Mesodermal cell (in vitro differentiated cells): ENCODE data around the gene GPR183.

Experiments used
- H3K27ac ChIP-seq: 2 replicates; pipeline ENCODE4 v1.7.0; 2013; ENCODE audit warnings: mild to moderate bottlenecking, low read depth, low read length, moderate library complexity; ENCODE audit not compliant: severe bottlenecking
- H3K36me3 ChIP-seq: 2 replicates; pipeline ENCODE4 v1.7.1; 2013; ENCODE audit warnings: mild to moderate bottlenecking, low read length, moderate library complexity; ENCODE audit not compliant: control insufficient read depth, insufficient read depth
- H3K4me1 ChIP-seq: one replicate; pipeline ENCODE4 v1.7.1; 2013; ENCODE audit warnings: mild to moderate bottlenecking, low read length; ENCODE audit not compliant: insufficient read depth, control insufficient read depth, poor library complexity, severe bottlenecking
- H3K4me3 ChIP-seq: 2 replicates; pipeline ENCODE4 v1.7.0; 2013; ENCODE audit warnings: low read length, control low read depth, mild to moderate bottlenecking; ENCODE audit not compliant: insufficient read depth, poor library complexity, severe bottlenecking; ENCODE audit errors: extremely low read depth
- H3K9me3 ChIP-seq: 2 replicates; pipeline ENCODE4 v1.7.1; 2013; ENCODE audit warnings: mild to moderate bottlenecking, low read length, moderate library complexity; ENCODE audit not compliant: control insufficient read depth
- WGBS, 2 experiments: methylation state at CpG; one replicate each; pipeline ENCODE4 v1.1.5; 2013; ENCODE audit warnings: missing lambda C conversion rate in 2 of 2; ENCODE audit not compliant: insufficient coverage in 2 of 2; 5-methylcytosine and 5-hydroxymethylcytosine counted together

GPR183 gene

DNA sequence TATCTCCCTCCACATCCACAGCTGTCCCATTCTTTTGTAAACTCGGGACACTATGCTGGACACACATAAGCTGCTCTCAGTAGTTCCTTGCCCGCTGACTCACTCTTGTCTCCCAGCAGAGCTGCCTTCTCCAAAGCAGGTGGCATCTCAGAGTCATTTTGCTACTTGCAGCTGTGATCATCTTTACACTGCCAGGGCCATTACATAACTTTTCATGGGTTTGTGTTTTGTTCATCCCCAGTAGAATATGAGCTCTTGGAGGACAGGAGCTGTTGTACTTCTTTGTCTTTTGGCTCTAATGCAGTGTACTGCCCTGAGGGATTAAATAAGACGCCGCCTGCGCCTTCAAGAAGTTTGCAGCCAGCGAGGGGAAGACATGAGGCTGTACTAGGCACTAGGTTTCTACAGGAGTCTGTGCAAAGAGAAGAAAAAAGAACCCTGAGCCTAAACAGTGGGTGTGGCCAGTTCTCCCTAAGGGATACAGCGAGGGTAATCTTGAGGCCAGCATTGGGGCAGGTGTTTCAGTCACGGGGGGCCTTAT is 40.8 kb upstream of the GPR183 start:
- H3K4me1 ChIP-seq, result no peaks in the 10 kb centered on the region
- no peak overlapping the region for H3K4me3 ChIP-seq
- H3K36me3 ChIP-seq, result peaks cover 59% of the 10 kb centered on the region
- H3K27ac ChIP-seq, result no peak overlapping the region
- no peaks in the 10 kb centered on the region for H3K9me3 ChIP-seq
- 93 to 97% methylated on average over 8 of the region's 8 CpGs for WGBS, 2 experiments

GRCh38 chr13:99347335-99347878 is 40.2 kb upstream of the GPR183 start:
- Histone ChIP-seq H3K4me3 (no peak overlapping the region), H3K4me1 (no peaks in the 10 kb centered on the region), H3K9me3 (no peaks in the 10 kb centered on the region), H3K36me3 (peaks cover 60% of the 10 kb centered on the region), H3K27ac (no peak overlapping the region)
- WGBS, 2 experiments, result 96 to 97% methylated on average over 6 of the region's 6 CpGs

DNA sequence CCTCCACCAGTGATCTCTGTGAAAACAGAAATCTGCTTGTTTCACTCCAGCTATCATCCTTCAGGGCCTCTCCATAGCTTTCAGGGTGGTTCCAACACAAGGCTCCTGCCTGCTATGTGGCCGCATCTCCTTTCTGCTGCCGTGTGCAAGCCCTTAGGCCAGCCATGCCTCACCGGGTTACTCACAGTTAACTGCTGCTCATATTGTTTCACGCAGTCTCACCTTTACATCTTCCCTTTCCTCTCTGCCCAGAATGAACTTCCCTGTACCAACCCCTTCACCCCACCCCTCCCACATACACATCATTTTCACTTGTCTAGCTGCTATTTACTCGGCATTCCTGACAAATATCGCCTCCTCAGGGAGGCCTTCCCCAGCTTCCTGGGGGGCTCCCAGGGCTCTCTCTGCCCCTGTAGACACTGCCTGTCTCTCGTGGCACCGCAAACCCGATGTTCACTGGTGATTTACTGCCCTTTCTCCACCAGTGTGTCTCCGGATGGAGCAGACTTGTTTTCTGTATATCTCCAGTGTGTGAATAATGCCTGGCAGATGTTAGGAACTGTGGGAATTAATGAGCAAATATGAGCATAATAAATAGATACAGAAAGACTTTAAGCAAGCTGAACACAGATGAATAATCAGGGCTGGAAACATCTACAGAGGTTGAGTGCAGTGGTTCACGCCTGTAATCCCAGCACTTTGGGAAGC is 39.3 kb upstream of the GPR183 start:
- H3K27ac ChIP-seq, result no peak overlapping the region
- H3K36me3 ChIP-seq, result peaks cover 69% of the 10 kb centered on the region
- H3K4me1 ChIP-seq, result no peaks in the 10 kb centered on the region
- H3K9me3 ChIP-seq, result no peaks in the 10 kb centered on the region
- H3K4me3 ChIP-seq, result no peak overlapping the region
- 86 to 92% methylated on average over 8 to 10 of the region's 11 CpGs for WGBS, 2 experiments

- Histone ChIP-seq H3K9me3 (no peaks in the 10 kb centered on the region), H3K4me1 (no peaks in the 10 kb centered on the region), H3K27ac (no peak overlapping the region), H3K4me3 (no peak overlapping the region), H3K36me3 (peaks cover 73% of the 10 kb centered on the region)
- WGBS, 2 experiments, result 95 to 100% methylated on average over 3 to 5 of the region's 5 CpGs
Observed at GRCh38 chr13:99345345-99345744, 38.1 kb upstream of the GPR183 start.

DNA sequence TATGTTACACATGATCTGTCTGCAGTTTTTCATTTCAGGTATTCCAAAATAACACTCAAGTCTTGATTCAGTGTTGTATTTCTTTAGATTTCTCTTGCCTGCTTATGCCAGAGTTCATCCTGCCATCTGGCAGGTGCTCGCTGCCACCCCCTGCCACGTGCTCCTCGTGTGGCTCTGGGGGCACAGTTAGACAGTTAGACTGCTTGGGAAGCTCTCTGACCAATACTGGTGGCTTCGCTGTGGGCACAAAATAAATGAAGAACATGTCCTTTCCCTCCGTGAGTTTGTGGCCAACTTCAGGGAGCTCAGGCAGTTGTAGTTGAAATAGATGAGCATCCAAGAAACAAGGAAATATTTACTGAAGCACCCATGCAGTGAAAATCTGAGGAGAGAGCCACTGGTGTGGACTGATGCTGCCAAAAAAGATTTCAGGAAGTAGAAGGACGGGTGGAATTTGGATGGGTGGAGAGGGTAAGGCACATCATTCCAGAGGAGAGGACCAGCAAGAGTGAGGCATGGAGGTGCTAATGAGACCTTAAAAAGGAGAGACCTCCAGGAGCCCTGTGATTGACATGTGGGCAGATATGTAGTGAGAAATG is 37.5 kb upstream of the GPR183 start:
- WGBS, 2 experiments, result 98% methylated on average over 6 of the region's 6 CpGs
- H3K36me3 ChIP-seq, result peaks cover 75% of the 10 kb centered on the region
- H3K27ac ChIP-seq, result no peak overlapping the region
- H3K4me3 ChIP-seq, result no peak overlapping the region
- H3K4me1 ChIP-seq, result no peaks in the 10 kb centered on the region
- no peaks in the 10 kb centered on the region for H3K9me3 ChIP-seq

DNA sequence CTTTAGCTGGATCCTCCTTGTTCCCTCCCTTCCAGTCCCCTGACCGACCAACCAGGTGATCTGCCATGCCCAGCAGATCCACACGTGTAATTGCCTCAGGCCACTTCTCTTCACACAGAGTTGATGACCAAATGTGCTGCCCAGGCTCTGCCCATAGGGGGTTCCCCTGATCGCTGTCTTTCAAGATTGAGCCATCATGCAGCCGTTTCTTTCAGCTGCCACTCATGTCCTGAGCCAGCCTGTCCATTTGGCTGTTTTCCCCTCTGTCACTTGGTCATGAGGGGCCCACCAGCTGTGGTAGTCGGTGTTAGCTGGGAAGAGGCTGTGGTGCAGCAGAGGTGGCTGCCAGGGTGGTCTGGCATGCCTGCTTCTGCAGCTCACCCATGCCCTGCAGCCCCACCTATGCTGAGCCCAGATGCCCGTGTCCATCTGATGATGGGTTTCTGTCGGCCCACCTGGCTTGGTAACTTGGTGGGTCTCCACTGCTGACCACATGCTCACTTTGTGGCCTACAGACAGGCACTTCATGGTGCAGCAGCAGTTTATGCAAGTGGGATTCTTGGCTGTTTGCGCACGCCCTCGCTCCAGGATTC is 35.6 kb upstream of the GPR183 start:
- Histone ChIP-seq H3K4me3 (no peak overlapping the region), H3K4me1 (no peaks in the 10 kb centered on the region), H3K36me3 (peaks cover 69% of the 10 kb centered on the region), H3K9me3 (no peaks in the 10 kb centered on the region), H3K27ac (no peak overlapping the region)
- WGBS, 2 experiments, result 92 to 94% methylated on average over 10 of the region's 10 CpGs

- no peak overlapping the region for H3K4me3 ChIP-seq
- H3K27ac ChIP-seq, result no peak overlapping the region
- H3K9me3 ChIP-seq, result no peaks in the 10 kb centered on the region
- H3K36me3 ChIP-seq, result peaks cover 69% of the 10 kb centered on the region
- 96% methylated on average over 12 to 14 of the region's 16 CpGs for WGBS, 2 experiments
- H3K4me1 ChIP-seq, result no peaks in the 10 kb centered on the region
Observed at GRCh38 chr13:99341969-99342722, 34.9 kb upstream of the GPR183 start.

DNA sequence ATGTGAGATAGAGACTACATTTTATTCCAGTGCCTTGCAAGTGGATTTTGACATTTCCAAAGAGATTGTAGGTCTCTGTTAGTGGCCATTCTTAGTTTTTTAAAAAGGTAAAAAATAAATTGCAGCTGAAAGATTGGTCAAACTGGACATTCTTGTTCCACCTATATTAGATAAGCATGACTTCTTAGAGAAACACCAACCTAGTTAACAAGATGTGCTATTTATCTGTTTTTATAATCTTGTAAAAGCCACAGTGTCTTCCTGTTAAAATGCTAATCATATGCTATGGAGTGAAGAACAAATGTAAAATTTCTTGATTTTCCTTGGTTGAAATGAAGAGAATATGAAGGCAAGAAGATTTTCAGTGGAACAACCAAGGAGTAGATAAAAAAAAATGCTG is 33.4 kb upstream of the GPR183 start:
- H3K4me3 ChIP-seq, result no peak overlapping the region
- H3K36me3 ChIP-seq, result peaks cover 58% of the 10 kb centered on the region
- H3K9me3 ChIP-seq, result no peaks in the 10 kb centered on the region
- H3K4me1 ChIP-seq, result no peaks in the 10 kb centered on the region
- H3K27ac ChIP-seq, result no peak overlapping the region

- H3K4me3 ChIP-seq, result no peak overlapping the region
- H3K27ac ChIP-seq, result no peak overlapping the region
- peaks cover 53% of the 10 kb centered on the region for H3K36me3 ChIP-seq
- H3K4me1 ChIP-seq, result no peaks in the 10 kb centered on the region
- 90 to 93% methylated on average over 4 of the region's 8 CpGs for WGBS, 2 experiments
- H3K9me3 ChIP-seq, result no peaks in the 10 kb centered on the region
Observed at GRCh38 chr13:99339736-99340397, 32.7 kb upstream of the GPR183 start.

- H3K4me3 ChIP-seq, result no peak overlapping the region
- WGBS, 2 experiments, result 88 to 96% methylated on average over 3 of the region's 5 CpGs
- no peak overlapping the region for H3K27ac ChIP-seq
- no peaks in the 10 kb centered on the region for H3K9me3 ChIP-seq
- H3K4me1 ChIP-seq, result no peaks in the 10 kb centered on the region
- H3K36me3 ChIP-seq, result peaks cover 49% of the 10 kb centered on the region
Observed at GRCh38 chr13:99339230-99339721, 32.1 kb upstream of the GPR183 start.
